ENCODE results near the gene PPIF. TPM values are rescaled to one million over a fixed set of nuclear protein-coding genes. Genes with fewer than 3 reads are reported as not detected.

The PPIF gene
- total RNA-seq, 1 donor from 2014 or later: 21.9 TPM

DNA sequence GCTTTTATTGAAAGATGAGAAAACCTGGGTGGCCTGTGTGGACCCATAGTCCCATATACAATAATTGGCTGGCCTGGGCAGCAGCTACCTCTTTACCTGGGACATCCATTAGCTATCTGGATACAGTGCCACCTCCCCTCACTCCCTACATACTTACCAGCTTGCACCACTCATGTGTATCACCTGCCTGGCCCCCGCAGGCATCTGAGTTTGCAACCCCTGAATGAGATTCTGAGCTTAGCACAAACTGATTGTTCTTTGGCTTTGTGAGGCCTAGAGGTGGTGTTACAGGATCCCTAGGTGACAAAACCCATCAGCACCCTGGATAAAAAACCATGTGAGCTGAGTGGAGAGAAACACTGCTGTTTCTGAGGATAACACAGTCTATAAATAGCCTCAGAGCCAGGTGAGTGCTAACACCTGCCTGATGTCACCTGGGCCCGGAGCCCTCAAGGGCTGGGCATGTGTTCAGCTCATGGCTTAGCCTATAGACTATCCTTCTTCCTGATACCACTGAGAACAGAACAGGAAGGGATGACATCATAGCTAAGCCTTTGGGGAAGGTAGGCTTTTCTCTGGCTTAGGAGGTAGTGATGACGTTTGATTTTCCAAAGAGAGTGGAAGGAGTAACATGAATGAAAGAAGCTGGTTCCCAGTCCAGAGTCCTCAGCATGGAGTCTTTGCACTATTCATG is 2.6 kb upstream of the PPIF start:
- H3K4me3 Mint-ChIP-seq (ENCODE audit: unreplicated experiment): no peak overlapping the region
- H3K27ac Mint-ChIP-seq (ENCODE audit: unreplicated experiment): no peak overlapping the region
- H3K4me1 Mint-ChIP-seq (ENCODE audit: unreplicated experiment): no peaks in the 10 kb centered on the region
- H3K9me3 Mint-ChIP-seq (ENCODE audit: unreplicated experiment): no peaks in the 10 kb centered on the region
- peaks cover 12% of the 10 kb centered on the region for H3K27me3 Mint-ChIP-seq (ENCODE audit: unreplicated experiment)
- no peaks in the 10 kb centered on the region for H3K36me3 Mint-ChIP-seq (ENCODE audit: low read depth, unreplicated experiment)
- TF ChIP-seq, protein P1, sequence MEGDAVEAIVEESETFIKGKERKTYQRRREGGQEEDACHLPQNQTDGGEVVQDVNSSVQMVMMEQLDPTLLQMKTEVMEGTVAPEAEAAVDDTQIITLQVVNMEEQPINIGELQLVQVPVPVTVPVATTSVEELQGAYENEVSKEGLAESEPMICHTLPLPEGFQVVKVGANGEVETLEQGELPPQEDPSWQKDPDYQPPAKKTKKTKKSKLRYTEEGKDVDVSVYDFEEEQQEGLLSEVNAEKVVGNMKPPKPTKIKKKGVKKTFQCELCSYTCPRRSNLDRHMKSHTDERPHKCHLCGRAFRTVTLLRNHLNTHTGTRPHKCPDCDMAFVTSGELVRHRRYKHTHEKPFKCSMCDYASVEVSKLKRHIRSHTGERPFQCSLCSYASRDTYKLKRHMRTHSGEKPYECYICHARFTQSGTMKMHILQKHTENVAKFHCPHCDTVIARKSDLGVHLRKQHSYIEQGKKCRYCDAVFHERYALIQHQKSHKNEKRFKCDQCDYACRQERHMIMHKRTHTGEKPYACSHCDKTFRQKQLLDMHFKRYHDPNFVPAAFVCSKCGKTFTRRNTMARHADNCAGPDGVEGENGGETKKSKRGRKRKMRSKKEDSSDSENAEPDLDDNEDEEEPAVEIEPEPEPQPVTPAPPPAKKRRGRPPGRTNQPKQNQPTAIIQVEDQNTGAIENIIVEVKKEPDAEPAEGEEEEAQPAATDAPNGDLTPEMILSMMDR (IDR thresholded peaks at IDR 0.05; ENCODE audit: unreplicated experiment): no peak
- no peak for DNase-seq (ENCODE audit: low spot score)

DNA sequence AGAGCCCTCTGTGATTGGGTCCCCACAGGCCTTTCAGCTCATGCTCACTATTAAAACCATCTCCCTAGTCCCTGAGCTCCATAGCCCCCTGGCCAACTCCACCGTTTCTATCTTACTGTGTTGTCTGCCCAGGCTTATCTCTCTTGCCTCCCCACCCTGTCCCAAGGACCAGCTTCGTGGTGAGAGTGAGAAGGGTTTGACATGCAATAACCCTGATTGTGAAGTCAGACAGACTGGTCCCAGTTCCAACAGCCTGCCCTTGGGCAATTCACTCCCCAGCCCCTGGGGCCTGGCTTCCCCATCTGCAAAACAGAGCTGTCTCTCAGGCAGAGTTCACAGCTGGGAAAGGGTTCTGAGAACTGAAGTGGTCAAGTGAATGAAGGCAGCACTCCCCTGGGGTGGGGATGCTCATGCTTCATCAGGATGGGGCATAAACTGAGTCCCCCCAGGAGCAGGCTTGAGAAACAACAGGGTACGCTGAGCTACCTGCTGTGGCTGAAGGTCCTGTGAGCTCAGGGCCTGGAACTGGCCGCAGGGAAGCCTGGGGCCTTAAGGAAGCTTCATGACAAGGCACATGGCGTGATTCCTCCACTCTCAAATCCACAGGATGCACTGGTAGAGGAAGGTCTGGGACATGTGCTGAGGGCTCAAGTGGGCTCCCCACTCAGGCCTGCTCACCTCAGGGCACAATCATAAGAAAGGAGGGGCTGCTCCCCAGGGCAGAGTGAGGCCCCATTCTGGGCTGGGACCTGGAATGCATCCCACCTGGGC is 1.8 kb upstream of the PPIF start:
- H3K4me1 Mint-ChIP-seq (ENCODE audit: unreplicated experiment): no peaks in the 10 kb centered on the region
- DNase-seq (ENCODE audit: low spot score): no peak
- peaks cover 5% of the 10 kb centered on the region for H3K36me3 Mint-ChIP-seq (ENCODE audit: low read depth, unreplicated experiment)
- H3K27me3 Mint-ChIP-seq (ENCODE audit: unreplicated experiment): peaks cover 12% of the 10 kb centered on the region
- H3K9me3 Mint-ChIP-seq (ENCODE audit: unreplicated experiment): no peaks in the 10 kb centered on the region
- H3K27ac Mint-ChIP-seq (ENCODE audit: unreplicated experiment): no peak overlapping the region
- TF ChIP-seq, protein P1 (IDR thresholded peaks at IDR 0.05; ENCODE audit: unreplicated experiment): no peak
- H3K4me3 Mint-ChIP-seq (ENCODE audit: unreplicated experiment): no peak overlapping the region

DNA sequence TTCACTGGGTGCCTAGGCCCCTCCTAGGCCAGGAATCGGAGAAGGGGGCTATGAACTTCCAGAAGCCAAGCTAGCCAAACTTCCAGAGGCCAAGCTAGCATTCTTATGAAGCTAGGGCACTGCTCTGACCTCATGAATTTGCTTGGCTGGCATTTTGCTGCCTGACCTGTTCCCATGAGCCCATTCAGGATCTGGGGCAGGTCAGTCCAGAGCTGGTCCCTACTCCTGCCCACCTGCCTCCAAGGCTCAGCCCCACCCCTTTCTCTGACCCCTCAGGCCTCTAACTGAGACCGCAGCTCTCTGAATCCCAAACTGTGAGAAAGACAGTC is 1.3 kb upstream of the PPIF start:
- Mint-ChIP-seq H3K36me3 (ENCODE audit: low read depth, unreplicated experiment) (peaks cover 6% of the 10 kb centered on the region), H3K27ac (ENCODE audit: unreplicated experiment) (no peak overlapping the region), H3K4me1 (ENCODE audit: unreplicated experiment) (no peaks in the 10 kb centered on the region), H3K9me3 (ENCODE audit: unreplicated experiment) (no peaks in the 10 kb centered on the region), H3K27me3 (ENCODE audit: unreplicated experiment) (peaks cover 12% of the 10 kb centered on the region), H3K4me3 (ENCODE audit: unreplicated experiment) (no peak overlapping the region)
- no peak for DNase-seq (ENCODE audit: low spot score)
- TF ChIP-seq, protein P1 (IDR thresholded peaks at IDR 0.05; ENCODE audit: unreplicated experiment): no peak

DNA sequence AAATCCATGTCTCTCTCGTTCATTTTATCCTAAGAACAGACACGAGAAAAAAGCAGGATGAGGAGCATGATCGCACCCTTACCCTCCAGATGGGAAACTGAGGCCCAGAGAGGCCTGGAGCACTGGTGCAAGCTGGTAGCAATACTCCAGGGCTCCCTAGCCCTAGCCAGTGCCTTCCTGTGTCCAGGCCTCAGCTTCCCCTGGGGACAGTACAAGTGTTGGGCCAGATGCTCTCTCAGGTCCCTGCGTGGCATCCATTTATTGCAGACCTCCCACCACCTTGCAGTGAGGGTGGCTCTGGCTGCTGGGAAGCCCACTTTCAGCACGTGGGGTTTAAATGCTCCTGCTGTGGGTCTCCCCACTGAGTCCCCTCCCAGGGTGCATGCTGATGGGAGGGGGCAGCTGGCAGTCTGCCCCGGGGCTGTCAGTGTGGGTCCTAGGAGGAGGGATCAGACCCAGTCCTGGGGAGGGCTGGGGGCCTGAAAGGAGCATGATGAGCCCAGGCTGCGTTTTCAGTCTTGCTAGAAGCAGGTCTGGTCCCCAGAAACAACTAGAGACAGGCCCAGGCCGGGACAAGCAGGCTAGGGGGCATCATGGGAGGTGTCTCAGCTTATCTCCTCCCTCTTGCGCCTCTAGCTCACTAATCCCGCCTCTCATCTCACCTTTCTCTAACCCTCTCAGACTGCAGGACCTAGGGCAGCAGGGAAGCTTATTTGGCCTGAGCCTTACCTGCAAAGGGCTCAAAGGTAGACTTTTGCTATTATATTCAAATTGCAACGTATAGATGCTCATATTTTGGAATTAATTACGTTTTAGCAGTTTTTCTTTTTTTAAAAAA is 662 bp upstream of the PPIF start:
- H3K9me3 Mint-ChIP-seq (ENCODE audit: unreplicated experiment): no peaks in the 10 kb centered on the region
- no peak for DNase-seq (ENCODE audit: low spot score)
- no peak overlapping the region for H3K27ac Mint-ChIP-seq (ENCODE audit: unreplicated experiment)
- H3K36me3 Mint-ChIP-seq (ENCODE audit: low read depth, unreplicated experiment): peaks cover 9% of the 10 kb centered on the region
- H3K4me3 Mint-ChIP-seq (ENCODE audit: unreplicated experiment): no peak overlapping the region
- peaks cover 12% of the 10 kb centered on the region for H3K27me3 Mint-ChIP-seq (ENCODE audit: unreplicated experiment)
- TF ChIP-seq, protein P1 (IDR thresholded peaks at IDR 0.05; ENCODE audit: unreplicated experiment): no peak
- H3K4me1 Mint-ChIP-seq (ENCODE audit: unreplicated experiment): no peaks in the 10 kb centered on the region
